CD14-positive monocyte (primary cell): ENCODE data around the gene PODXL2. TPM values are rescaled to one million over a fixed set of nuclear protein-coding genes. Genes with fewer than 3 reads are reported as not detected.

ENCODE experiments used
- DNase-seq, 3 donors: peaks; one replicate each; pipeline ENCODE4 v3.0.0-alpha.2; 2011 to 2022
- H2AFZ ChIP-seq: 2 replicates; pipeline ENCODE4 v1.6.0; 2012; ENCODE audit warnings: mild to moderate bottlenecking, low read depth, low read length, inconsistent platforms; ENCODE audit not compliant: insufficient read depth, poor library complexity, severe bottlenecking
- H3K27ac ChIP-seq, 2 donors: 1 replicate in 1 of 2; 2 replicates in 1 of 2; pipeline ENCODE4 v1.5.1; 2012 to 2013; ENCODE audit warnings: low read length in 2 of 2, control low read depth in 1 of 2, inconsistent platforms in 1 of 2, low read depth in 1 of 2, mild to moderate bottlenecking in 1 of 2
- H3K27me3 ChIP-seq, 2 donors: one replicate each; pipeline versions ENCODE4 v1.6.0 to v1.6.1; 2011 to 2013; ENCODE audit warnings: low read length in 2 of 2; ENCODE audit not compliant: control insufficient read depth in 2 of 2, insufficient read depth in 2 of 2
- H3K36me3 ChIP-seq, 2 donors: replicated peaks in 1 of 2; 1 replicate in 1 of 2; 2 replicates in 1 of 2; pipeline versions ENCODE4 v1.5.1 to v1.6.1; 2012 to 2013; ENCODE audit warnings: low read length in 2 of 2, control low read depth in 1 of 2, inconsistent platforms in 1 of 2, mild to moderate bottlenecking in 1 of 2; ENCODE audit not compliant: insufficient read depth in 2 of 2, control insufficient read depth in 1 of 2
- H3K4me1 ChIP-seq, 2 donors: 1 replicate in 1 of 2; 2 replicates in 1 of 2; pipeline versions ENCODE4 v1.5.1 to v1.6.1; 2012 to 2013; ENCODE audit warnings: low read length in 2 of 2, control low read depth in 1 of 2, inconsistent platforms in 1 of 2, mild to moderate bottlenecking in 1 of 2, moderate library complexity in 1 of 2; ENCODE audit not compliant: insufficient read depth in 2 of 2, control insufficient read depth in 1 of 2
- H3K4me2 ChIP-seq: replicated peaks from 2 replicates; pipeline ENCODE3; 2012; ENCODE audit warnings: low read length, moderate library complexity, mild to moderate bottlenecking; ENCODE audit not compliant: poor library complexity, severe bottlenecking; ENCODE audit errors: extremely low read depth
- H3K4me3 ChIP-seq, 3 experiments: fragments of 200-600 bp in 1 of 3; sonication (generic) in 1 of 3; replicated peaks in 1 of 3; 1 replicate in 2 of 3; 2 replicates in 1 of 3; pipeline ENCODE4 v1.5.1; 2011 to 2013; ENCODE audit warnings: low read length in 3 of 3, mild to moderate bottlenecking in 3 of 3, control low read depth in 2 of 3, low read depth in 2 of 3, inconsistent platforms in 1 of 3, moderate library complexity in 1 of 3
- H3K79me2 ChIP-seq: 2 replicates; pipeline ENCODE4 v1.6.0; 2012; ENCODE audit warnings: mild to moderate bottlenecking, control low read depth, inconsistent platforms, low read length, moderate library complexity; ENCODE audit not compliant: insufficient read depth
- H3K9ac ChIP-seq: 2 replicates; pipeline ENCODE4 v1.6.0; 2017; ENCODE audit warnings: low read length, mild to moderate bottlenecking; ENCODE audit not compliant: insufficient read depth, poor library complexity, severe bottlenecking
- H3K9me3 ChIP-seq, 2 donors: replicated peaks in 1 of 2; 1 replicate in 1 of 2; 2 replicates in 1 of 2; pipeline versions ENCODE4 v1.5.1 to v1.6.1; 2012 to 2013; ENCODE audit warnings: low read length in 2 of 2, control low read depth in 1 of 2; ENCODE audit not compliant: control insufficient read depth in 1 of 2, insufficient read depth in 1 of 2
- H4K20me1 ChIP-seq: 2 replicates; pipeline ENCODE4 v1.6.0; 2012; ENCODE audit warnings: mild to moderate bottlenecking, low read length, control low read depth, moderate library complexity; ENCODE audit not compliant: insufficient read depth
- H3K27ac Mint-ChIP-seq, 7 donors: one replicate each; pipeline ENCODE4 v1.8.0; 2020; ENCODE audit warnings: mild to moderate bottlenecking in 7 of 7, mixed read lengths in 7 of 7, moderate library complexity in 6 of 7, inconsistent platforms in 2 of 7
- H3K27me3 Mint-ChIP-seq, 3 donors: one replicate each; pipeline ENCODE4 v1.8.0; 2021 to 2022; ENCODE audit warnings: low read depth in 3 of 3, mild to moderate bottlenecking in 3 of 3, mixed read lengths in 3 of 3, moderate library complexity in 3 of 3, inconsistent platforms in 1 of 3
- H3K36me3 Mint-ChIP-seq, 2 donors: one replicate each; pipeline ENCODE4 v1.8.0; 2020; ENCODE audit warnings: mixed read lengths in 2 of 2, inconsistent platforms in 1 of 2, mild to moderate bottlenecking in 1 of 2
- H3K4me1 Mint-ChIP-seq: one replicate; pipeline ENCODE4 v1.8.0; 2020; ENCODE audit warnings: mild to moderate bottlenecking, mixed read lengths
- H3K4me3 Mint-ChIP-seq, 2 donors: one replicate each; pipeline ENCODE4 v1.8.0; 2020; ENCODE audit warnings: mild to moderate bottlenecking in 2 of 2, mixed read lengths in 2 of 2, moderate library complexity in 1 of 2
- H3K9me3 Mint-ChIP-seq, 7 donors: one replicate each; pipeline ENCODE4 v1.8.0; 2020 to 2022; ENCODE audit warnings: mixed read lengths in 7 of 7, mild to moderate bottlenecking in 6 of 7, moderate library complexity in 6 of 7, inconsistent platforms in 2 of 7
- WGBS: methylation state at CpG from one replicate; pipeline ENCODE4 v1.1.5; 2013; ENCODE audit warnings: missing lambda C conversion rate; ENCODE audit not compliant: insufficient coverage; 5-methylcytosine and 5-hydroxymethylcytosine counted together
- intact Hi-C, 2 donors: fragments of 100-400 bp; cut with micrococcal nuclease; formaldehyde crosslinking; loops; one replicate each; pipeline versions ENCODE4 v1.15.0 to v1.15.1; 2023
- polyA plus RNA-seq, 3 donors: library from polyadenylated mRNA; depleted of rRNA in 1 of 3; unstranded in 2 of 3; stranded (reverse) in 1 of 3; fragments of 300-500 nt in 2 of 3; fragments of >200 nt in 1 of 3; fragmentation: Illumina TruSeq in 2 of 3; gene quantifications; 1 replicate in 2 of 3; 2 replicates in 1 of 3; pipeline ENCODE4 v1.2.3, GENCODE V29; 2012 to 2021
- TF ChIP-seq, protein P1 (sequence below): fragments of 200-600 bp; IDR thresholded peaks from one replicate; pipeline ENCODE4 v1.8.0; 2022; ENCODE audit warnings: antibody characterized with exemption, mild to moderate bottlenecking

PODXL2 gene
- polyA plus RNA-seq, 3 donors: 0.33 to 0.64 (median 0.43) TPM

DNA sequence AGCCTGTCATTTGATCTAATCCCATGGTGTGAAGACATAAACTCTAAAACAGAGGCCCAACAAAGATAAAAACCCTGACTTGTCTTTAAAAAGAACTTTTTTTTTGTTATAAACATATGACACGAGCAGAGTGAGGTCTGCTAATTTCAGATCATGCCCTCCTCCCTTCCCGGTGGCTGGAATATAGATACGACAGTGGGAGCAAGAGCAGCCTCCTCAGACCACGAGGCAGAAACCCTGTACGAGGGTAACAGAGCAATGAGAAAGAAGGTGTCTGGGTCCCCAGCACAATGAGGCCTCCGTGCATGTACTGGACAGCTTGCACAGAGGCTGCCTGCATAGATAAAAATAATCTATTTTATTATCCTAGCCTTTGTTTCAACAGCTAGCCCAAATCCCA, 44.3 kb upstream of the PODXL2 start:
- H3K27ac Mint-ChIP-seq: no peak overlapping the region
- H3K4me1 ChIP-seq: peaks cover 22 to 25% of the 10 kb centered on the region in 2 donors

DNA sequence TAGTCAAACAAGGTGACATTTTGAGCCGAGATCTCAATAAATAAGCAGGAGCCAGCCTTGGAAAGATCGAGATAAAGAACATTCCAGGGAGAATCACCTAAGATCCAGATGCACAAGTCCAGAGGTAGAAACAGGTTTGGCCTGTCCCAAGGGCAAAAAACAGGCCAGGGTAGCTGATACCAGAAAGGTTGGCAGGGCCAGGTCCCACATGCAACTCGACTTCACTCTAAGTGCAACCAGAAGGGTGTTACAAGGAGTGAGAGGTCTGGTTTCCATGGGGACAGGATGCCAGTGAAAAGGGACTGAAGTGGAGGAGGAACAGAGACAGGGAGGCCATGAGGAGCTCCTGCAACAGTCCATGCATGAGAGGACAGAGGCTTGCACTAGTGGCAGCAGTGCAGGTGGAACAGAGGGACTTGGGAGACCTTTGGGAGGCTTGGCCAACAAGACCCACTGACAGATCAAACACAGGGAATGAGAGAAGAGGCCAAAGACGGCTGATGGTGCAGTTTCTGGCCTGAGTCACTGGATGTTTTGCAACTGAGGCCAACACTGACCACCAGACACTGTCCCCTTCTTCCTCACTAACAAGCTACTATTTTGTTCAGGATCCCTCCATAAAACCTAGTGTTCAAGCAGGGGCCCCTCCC, 43.7 kb upstream of the PODXL2 start:
- Histone ChIP-seq H3K36me3 (peaks cover 11% of the 10 kb centered on the region in 2 donors), H3K4me3 (no peak overlapping the region), H3K4me1 (peaks cover 23 to 27% of the 10 kb centered on the region in 2 donors), H3K27ac (peak overlapping the region in 1 of 2 donors; percentile 39), H3K79me2 (peaks cover 85% of the 10 kb centered on the region), H3K9me3 (no peaks in the 10 kb centered on the region), H4K20me1 (peaks cover 88% of the 10 kb centered on the region), H2AFZ (no peak overlapping the region), H3K4me2 (no peak overlapping the region), H3K27me3 (no peaks in the 10 kb centered on the region), H3K9ac (no peak overlapping the region)
- Mint-ChIP-seq H3K36me3 (peaks cover 8 to 28% of the 10 kb centered on the region in 2 donors), H3K27ac (peak overlapping the region in 4 of 7 donors; percentile 20 to 65 (median 42)), H3K9me3 (no peaks in the 10 kb centered on the region), H3K27me3 (no peaks in the 10 kb centered on the region), H3K4me1 (peaks cover 48% of the 10 kb centered on the region), H3K4me3 (no peak overlapping the region)
- TF ChIP-seq, protein P1, sequence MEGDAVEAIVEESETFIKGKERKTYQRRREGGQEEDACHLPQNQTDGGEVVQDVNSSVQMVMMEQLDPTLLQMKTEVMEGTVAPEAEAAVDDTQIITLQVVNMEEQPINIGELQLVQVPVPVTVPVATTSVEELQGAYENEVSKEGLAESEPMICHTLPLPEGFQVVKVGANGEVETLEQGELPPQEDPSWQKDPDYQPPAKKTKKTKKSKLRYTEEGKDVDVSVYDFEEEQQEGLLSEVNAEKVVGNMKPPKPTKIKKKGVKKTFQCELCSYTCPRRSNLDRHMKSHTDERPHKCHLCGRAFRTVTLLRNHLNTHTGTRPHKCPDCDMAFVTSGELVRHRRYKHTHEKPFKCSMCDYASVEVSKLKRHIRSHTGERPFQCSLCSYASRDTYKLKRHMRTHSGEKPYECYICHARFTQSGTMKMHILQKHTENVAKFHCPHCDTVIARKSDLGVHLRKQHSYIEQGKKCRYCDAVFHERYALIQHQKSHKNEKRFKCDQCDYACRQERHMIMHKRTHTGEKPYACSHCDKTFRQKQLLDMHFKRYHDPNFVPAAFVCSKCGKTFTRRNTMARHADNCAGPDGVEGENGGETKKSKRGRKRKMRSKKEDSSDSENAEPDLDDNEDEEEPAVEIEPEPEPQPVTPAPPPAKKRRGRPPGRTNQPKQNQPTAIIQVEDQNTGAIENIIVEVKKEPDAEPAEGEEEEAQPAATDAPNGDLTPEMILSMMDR: no peak
- 62% methylated on average over 4 of the region's 4 CpGs for WGBS
- intact Hi-C loops: loop anchor here (5.0 to 10.0 kb wide), 2 partner anchors 50 to 92 kb away; no protein-coding TSS in a partner anchor
- peak in 2 of 3 donors; percentile 23 to 52 for DNase-seq

More for the DNA sequence above, 44.3 kb upstream of the PODXL2 start:
- Histone ChIP-seq H3K36me3 (peaks cover 15 to 17% of the 10 kb centered on the region in 2 donors), H3K27ac (peak overlapping the region in 1 of 2 donors; percentile 39), H2AFZ (no peak overlapping the region), H3K9ac (no peak overlapping the region), H3K4me2 (no peak overlapping the region), H3K9me3 (no peaks in the 10 kb centered on the region), H3K4me3 (no peak overlapping the region), H3K27me3 (no peaks in the 10 kb centered on the region), H3K79me2 (peaks cover 81% of the 10 kb centered on the region), H4K20me1 (peaks cover 90% of the 10 kb centered on the region)
- Mint-ChIP-seq H3K27me3 (no peaks in the 10 kb centered on the region), H3K9me3 (no peaks in the 10 kb centered on the region), H3K4me1 (peaks cover 48% of the 10 kb centered on the region), H3K4me3 (no peak overlapping the region), H3K36me3 (peaks cover 9 to 33% of the 10 kb centered on the region in 2 donors)
- TF ChIP-seq, protein P1: no peak
- intact Hi-C loops: loop anchor here (5.0 to 10.0 kb wide), 2 partner anchors 50 to 93 kb away; no protein-coding TSS in a partner anchor
- WGBS: 100% methylated on average over 4 of the region's 6 CpGs
- DNase-seq: no peak
